Activated CD8-positive, alpha-beta T cell treated with anti-CD3 and anti-CD28 coated beads for 36 hours (primary cell): ENCODE measurements around the gene FSTL4. TPM values are rescaled to one million over a fixed set of nuclear protein-coding genes. Genes with fewer than 3 reads are reported as not detected.
A peak's percentile ranks its signal among the peaks of the same experiment; 100 is the strongest.

ENCODE experiments used
- ATAC-seq: fragments of 200-7000 bp; cut with Tn5 transposase; one replicate; pipeline ENCODE4 v1.10.0; 2021; ENCODE audit warnings: mild to moderate bottlenecking, moderate library complexity
- CTCF ChIA-PET: fragments of 350-600 bp; sonication (Branson Sonifier 250); formaldehyde crosslinking; loops from one replicate; lab custom pipeline; 2021; ENCODE audit warnings: antibody characterized with exemption; lab: Charles Lee
- POLR2A ChIA-PET: fragments of 350-600 bp; sonication (Branson Sonifier 250); formaldehyde crosslinking; loops from one replicate; lab custom pipeline; 2021; ENCODE audit warnings: antibody characterized with exemption; lab: Charles Lee
- DNase-seq: peaks from one replicate; pipeline ENCODE4 v3.0.0-alpha.2; 2020
- H3K27ac Mint-ChIP-seq: one replicate; pipeline ENCODE4 v1.8.0; 2021; ENCODE audit warnings: mild to moderate bottlenecking, mixed read lengths
- H3K27me3 Mint-ChIP-seq: one replicate; pipeline ENCODE4 v1.8.0; 2021; ENCODE audit warnings: mixed read lengths
- H3K36me3 Mint-ChIP-seq: one replicate; pipeline ENCODE4 v1.8.0; 2021; ENCODE audit warnings: low read depth, mixed read lengths
- H3K4me1 Mint-ChIP-seq: one replicate; pipeline ENCODE4 v1.8.0; 2021; ENCODE audit warnings: low read depth, mixed read lengths
- H3K4me3 Mint-ChIP-seq: one replicate; pipeline ENCODE4 v1.8.0; 2021; ENCODE audit warnings: mild to moderate bottlenecking, moderate library complexity, mixed read lengths
- H3K9me3 Mint-ChIP-seq: one replicate; pipeline ENCODE4 v1.8.0; 2021; ENCODE audit warnings: mixed read lengths
- CTCF ChIP-seq: fragments of 200-600 bp; IDR thresholded peaks from one replicate; pipeline ENCODE4 v1.8.0; 2022; ENCODE audit warnings: antibody characterized with exemption, mild to moderate bottlenecking
- intact Hi-C: fragments of 100-400 bp; cut with micrococcal nuclease; formaldehyde crosslinking; loops from one replicate; pipeline ENCODE4 v1.10.0; 2022
- total RNA-seq, 2 experiments: library from RNA; stranded (reverse); gene quantifications; one replicate each; pipeline ENCODE4 v1.2.3, GENCODE V29; 2021

Gene FSTL4
- total RNA-seq, 2 experiments from 2014 or later = not detected

- H3K9me3 Mint-ChIP-seq = no peaks in the 10 kb centered on the region
- ChIA-PET CTCF (no interaction called here), POLR2A (no interaction called here)
- no peak overlapping the region for H3K4me3 Mint-ChIP-seq
- no peak overlapping the region for H3K27ac Mint-ChIP-seq
- no peaks in the 10 kb centered on the region for H3K4me1 Mint-ChIP-seq
- intact Hi-C loops = no loop called here
- ATAC-seq = no peak
- TF ChIP-seq CTCF = no peak
- no peaks in the 10 kb centered on the region for H3K27me3 Mint-ChIP-seq
- DNase-seq = no peak
- H3K36me3 Mint-ChIP-seq = no peaks in the 10 kb centered on the region
These were observed 345.8 kb downstream of the FSTL4 start for GRCh38 chr5:133266527-133266878.

GRCh38 chr5:133265720-133266526 is 346.4 kb downstream of the FSTL4 start:
- intact Hi-C loops = no loop called here
- peak; percentile 71 for ATAC-seq
- no peaks in the 10 kb centered on the region for H3K36me3 Mint-ChIP-seq
- TF ChIP-seq CTCF = no peak
- ChIA-PET POLR2A (no interaction called here), CTCF (no interaction called here)
- H3K9me3 Mint-ChIP-seq = no peaks in the 10 kb centered on the region
- no peaks in the 10 kb centered on the region for H3K4me1 Mint-ChIP-seq
- peak; percentile 37 for DNase-seq
- no peak overlapping the region for H3K4me3 Mint-ChIP-seq
- no peaks in the 10 kb centered on the region for H3K27me3 Mint-ChIP-seq
- H3K27ac Mint-ChIP-seq = no peak overlapping the region

- no peaks in the 10 kb centered on the region for H3K36me3 Mint-ChIP-seq
- intact Hi-C loops = no loop called here
- H3K4me3 Mint-ChIP-seq = no peak overlapping the region
- no peak overlapping the region for H3K27ac Mint-ChIP-seq
- ChIA-PET CTCF (no interaction called here), POLR2A (no interaction called here)
- H3K27me3 Mint-ChIP-seq = no peaks in the 10 kb centered on the region
- peak; percentile 65 for ATAC-seq
- H3K9me3 Mint-ChIP-seq = no peaks in the 10 kb centered on the region
- peak; percentile 20 for DNase-seq
- no peak for TF ChIP-seq CTCF
- peaks cover 3% of the 10 kb centered on the region for H3K4me1 Mint-ChIP-seq
These were observed 347.1 kb downstream of the FSTL4 start for GRCh38 chr5:133265257-133265656.

- no peak for DNase-seq
- ChIA-PET CTCF (interaction anchor here (0.6 to 1.5 kb wide), 2 partner anchors 66 to 161 kb away, joined by 3 read pairs; no protein-coding TSS in a partner anchor), POLR2A (no interaction called here)
- Mint-ChIP-seq H3K4me3 (no peak overlapping the region), H3K27me3 (no peaks in the 10 kb centered on the region), H3K27ac (no peak overlapping the region), H3K36me3 (no peaks in the 10 kb centered on the region), H3K4me1 (peaks cover 13% of the 10 kb centered on the region), H3K9me3 (no peaks in the 10 kb centered on the region)
- intact Hi-C loops = no loop called here
- no peak for TF ChIP-seq CTCF
- ATAC-seq = no peak
These were observed 349.7 kb downstream of the FSTL4 start for GRCh38 chr5:133262690-133263089.

- Mint-ChIP-seq H3K4me3 (no peak overlapping the region), H3K27me3 (no peaks in the 10 kb centered on the region), H3K27ac (no peak overlapping the region), H3K4me1 (peaks cover 13% of the 10 kb centered on the region), H3K36me3 (no peaks in the 10 kb centered on the region), H3K9me3 (no peaks in the 10 kb centered on the region)
- ChIA-PET POLR2A (no interaction called here), CTCF (interaction anchor here (0.6 to 1.5 kb wide), 2 partner anchors 66 to 162 kb away, joined by 3 read pairs; no protein-coding TSS in a partner anchor)
- intact Hi-C loops = no loop called here
- no peak for TF ChIP-seq CTCF
- DNase-seq (no peak), ATAC-seq (no peak)
These were observed 350.3 kb downstream of the FSTL4 start for GRCh38 chr5:133261993-133262392.
